OCI-LY3 (cell line): Measurements from ENCODE around the gene RGCC.

ENCODE experiments used
- CTCF ChIP-seq: fragments of 200-600, 300-600 bp; sonication (generic); IDR thresholded peaks from 2 replicates; pipeline ENCODE4 v1.5.1; 2014; ENCODE audit warnings: antibody characterized with exemption, low read length, low read depth
- EZH2phosphoT487 ChIP-seq: fragments of 200-600 bp; shearing (Covaris generic); IDR thresholded peaks from 2 replicates; pipeline ENCODE4 v1.6.1; 2018; ENCODE audit warnings: antibody characterized with exemption, mixed run types, low read depth

DNA sequence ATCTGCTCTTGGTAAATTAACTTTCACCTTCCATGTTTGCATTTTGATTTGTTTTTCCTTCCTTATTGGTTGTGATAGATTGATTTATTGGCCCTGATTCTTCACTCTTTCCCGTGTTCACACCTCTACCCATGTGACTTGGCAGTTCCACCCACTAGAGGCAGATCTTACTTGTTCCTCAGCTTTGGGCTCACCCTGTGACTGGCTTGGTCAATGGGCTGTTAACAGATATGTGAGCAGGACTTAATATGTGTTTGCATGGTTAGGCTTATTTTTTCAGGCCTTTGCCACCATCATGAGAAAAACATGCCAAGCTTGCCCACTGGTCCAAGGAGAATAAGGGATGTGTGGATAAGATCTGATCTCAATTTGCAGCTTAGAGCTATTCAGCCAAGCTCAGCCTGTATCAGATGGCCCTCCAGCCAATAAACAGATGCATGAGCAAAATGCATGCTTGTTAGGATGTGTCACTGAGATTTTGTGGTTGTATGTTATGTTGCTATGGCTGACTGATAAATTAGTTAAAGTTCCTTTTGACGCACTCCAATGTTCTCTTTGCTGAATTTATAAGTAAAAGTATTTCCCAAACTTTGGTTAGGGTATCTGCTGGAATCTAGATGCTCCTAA is 48.0 kb downstream of the RGCC start:
- TF ChIP-seq CTCF (no peak), EZH2phosphoT487 (no peak)
